GM18909 (cell line): ENCODE results near the gene FMO3.

Experiments
- ATAC-seq: cut with Tn5 transposase; IDR thresholded peaks from one replicate; pipeline ENCODE4 v1.9.1; 2021; ENCODE audit warnings: mild to moderate bottlenecking; ENCODE audit not compliant: unreplicated experiment, poor library complexity

Gene FMO3

GRCh38 chr1:171090604-171091003 lies at the start of gene FMO3:
Gene FMO3 (plus strand): TSS chr1:171090905. CDS start chr1:171092659, 1,754 bp downstream.
- no peak for ATAC-seq

GRCh38 chr1:171048014-171048413 lies 42.7 kb upstream of the FMO3 start:
- ATAC-seq: no peak

- ATAC-seq: no peak
Measured at GRCh38 chr1:171052977-171053376, 37.7 kb upstream of the FMO3 start.

GRCh38 chr1:171055966-171056643 lies 34.6 kb upstream of the FMO3 start:
- ATAC-seq: no peak

GRCh38 chr1:171061425-171062143 lies 29.1 kb upstream of the FMO3 start:
- no peak for ATAC-seq

DNA sequence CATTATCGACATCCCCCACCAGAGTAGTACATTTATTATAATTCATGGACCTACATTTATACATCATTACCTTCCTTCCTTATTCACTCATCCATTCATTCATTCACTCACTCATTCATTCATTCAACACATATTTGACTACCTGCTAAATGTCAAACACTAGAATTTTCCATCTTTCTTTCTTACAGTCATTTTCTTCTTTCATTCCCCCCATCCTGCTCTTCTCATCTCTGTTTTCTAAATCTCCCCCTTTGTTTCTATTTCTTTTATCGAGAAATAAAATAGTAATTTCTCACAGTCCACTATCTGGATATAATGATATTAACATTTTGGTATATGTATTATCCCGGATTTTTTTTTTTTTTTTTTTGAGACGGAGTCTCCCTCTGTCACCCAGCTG lies 27.8 kb upstream of the FMO3 start:
- no peak for ATAC-seq

- ATAC-seq: no peak
Measured at GRCh38 chr1:171075041-171075440, 15.7 kb upstream of the FMO3 start.

DNA sequence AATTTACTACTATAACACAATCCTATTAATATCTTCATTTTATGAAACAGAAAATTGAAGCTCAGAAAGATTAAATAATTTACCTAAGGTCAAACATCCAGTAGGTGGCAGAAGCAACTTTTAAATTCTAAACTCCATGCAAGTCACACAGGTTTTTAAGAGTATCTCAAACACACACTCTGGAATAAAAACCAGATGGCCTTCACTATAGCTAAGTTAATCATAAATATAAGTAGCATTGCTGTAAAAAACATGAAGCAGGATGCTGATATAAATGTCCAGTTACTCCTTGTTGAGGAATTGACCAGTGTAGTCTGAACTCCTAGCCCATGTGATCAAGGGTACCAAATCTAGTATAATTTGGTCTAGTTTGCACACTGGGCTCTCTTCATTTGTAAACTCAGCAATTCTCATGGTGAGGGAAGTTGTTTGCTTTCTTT lies 9.4 kb upstream of the FMO3 start:
- ATAC-seq: no peak

DNA sequence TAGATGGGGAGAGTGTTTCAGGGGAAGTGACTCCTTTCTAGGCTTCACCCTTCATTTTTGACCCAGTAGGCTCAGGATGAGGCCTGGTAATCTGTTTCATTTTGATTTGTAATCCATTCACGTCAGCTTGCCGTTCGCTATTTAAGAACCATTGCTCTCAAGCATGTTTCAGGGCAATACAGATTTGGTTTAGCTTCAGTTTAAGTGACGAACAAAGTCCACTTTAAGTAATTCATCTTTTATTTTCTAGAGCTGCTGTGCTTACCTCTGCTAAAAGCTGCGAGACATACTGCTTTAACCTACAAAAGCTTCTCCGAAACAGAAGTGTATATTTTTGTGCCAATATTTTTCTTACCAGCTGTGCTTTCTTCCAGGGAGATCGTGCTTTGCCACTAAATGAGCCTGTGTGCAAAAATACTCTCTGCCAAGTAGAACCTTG lies 8.9 kb upstream of the FMO3 start:
- ATAC-seq: no peak

DNA sequence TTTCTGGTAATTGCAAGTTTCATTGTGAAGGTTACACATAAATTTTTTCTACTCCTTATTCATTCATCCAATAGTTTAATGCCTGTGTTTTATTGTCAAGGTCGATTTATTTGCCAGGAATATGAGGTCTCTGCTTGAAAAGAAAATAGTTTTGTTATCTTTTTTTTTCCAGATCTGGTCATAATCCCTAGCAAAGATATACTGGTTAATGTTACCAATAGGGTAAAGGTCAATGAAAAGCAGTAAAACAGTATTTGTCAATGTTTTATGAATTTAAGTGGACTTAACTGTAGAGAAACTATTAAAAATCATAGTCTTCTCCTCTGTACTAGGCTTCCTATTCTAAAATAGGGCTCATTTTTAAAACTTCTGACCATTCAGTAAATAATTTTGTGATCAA lies 8.1 kb upstream of the FMO3 start:
- no peak for ATAC-seq

- ATAC-seq: no peak
Measured at GRCh38 chr1:171083222-171083621, 7.5 kb upstream of the FMO3 start.

DNA sequence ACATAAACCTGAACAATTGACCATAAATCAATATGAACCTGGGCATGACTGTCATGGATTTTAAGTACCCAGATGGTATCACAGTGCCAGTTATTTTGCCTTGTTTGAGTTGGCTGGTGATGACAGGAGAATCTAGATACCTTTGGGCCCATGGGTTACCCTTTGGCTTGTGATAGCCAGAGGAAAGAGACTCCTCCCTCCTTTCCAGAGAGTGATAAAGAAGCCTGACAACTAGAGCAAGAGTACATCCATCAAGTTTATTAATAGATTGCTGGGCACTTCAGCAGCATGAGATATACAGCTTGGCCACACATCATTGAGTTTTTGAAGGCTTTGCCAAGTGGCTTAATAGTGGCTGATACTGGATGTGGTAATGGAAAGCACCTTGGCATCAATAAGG lies 6.6 kb upstream of the FMO3 start:
- no peak for ATAC-seq

DNA sequence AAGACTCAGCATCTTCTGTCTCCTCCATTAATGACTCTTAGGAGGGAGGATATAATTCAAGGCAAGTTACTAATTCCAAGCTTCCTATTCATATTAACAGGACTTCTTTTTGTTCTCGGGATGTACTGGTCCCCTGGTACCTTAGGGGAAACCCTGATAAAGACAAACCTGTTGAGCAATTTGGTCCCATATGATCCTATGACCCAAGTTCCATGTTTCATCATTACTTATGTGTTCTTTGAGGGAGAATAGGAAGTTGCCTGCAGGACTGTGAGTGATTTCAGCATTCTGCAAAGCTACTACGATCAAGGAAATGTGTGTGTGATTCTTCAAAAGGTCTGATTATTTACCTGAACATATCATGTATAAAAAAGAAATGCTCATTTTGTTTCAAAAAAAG lies 5.8 kb upstream of the FMO3 start:
- ATAC-seq: no peak

DNA sequence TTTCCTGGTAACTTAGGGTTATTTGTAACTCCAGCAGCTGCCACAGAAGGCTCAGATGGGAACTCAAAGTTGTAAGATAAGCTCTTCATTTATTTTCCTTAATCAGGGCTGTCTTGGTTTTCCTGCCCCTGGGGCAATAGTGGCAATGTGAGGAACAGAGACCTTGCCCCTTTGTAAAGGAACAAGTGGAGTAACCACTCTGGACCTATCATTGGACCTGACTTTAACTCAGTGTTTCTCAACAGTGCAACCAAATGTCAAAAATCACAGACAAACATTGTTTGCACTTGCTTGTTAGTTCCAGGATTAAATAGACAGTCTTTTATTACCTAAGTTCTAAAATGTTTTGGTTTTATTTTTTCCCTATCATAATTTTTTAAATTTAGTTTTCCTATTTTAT lies 2.8 kb upstream of the FMO3 start:
- ATAC-seq: no peak

DNA sequence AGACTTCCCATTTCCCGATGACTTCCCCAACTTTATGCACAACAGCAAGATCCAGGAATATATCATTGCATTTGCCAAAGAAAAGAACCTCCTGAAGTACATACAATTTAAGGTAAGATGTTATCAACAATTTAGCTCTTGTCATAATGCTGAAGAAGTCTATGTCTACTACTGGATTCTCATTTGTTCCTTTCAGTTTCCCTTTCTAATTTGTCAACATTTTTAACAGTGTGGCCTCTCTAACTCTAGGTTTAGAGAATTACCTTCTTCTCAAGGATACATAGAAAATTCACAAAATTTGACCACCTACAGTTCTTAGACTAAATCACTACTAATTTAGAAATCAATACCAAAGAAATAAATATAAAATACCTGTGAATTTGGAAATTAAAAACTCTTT lies 13.2 kb downstream of the FMO3 start:
- no peak for ATAC-seq

- no peak for ATAC-seq
Measured at GRCh38 chr1:171107262-171107940, 16.7 kb downstream of the FMO3 start.

DNA sequence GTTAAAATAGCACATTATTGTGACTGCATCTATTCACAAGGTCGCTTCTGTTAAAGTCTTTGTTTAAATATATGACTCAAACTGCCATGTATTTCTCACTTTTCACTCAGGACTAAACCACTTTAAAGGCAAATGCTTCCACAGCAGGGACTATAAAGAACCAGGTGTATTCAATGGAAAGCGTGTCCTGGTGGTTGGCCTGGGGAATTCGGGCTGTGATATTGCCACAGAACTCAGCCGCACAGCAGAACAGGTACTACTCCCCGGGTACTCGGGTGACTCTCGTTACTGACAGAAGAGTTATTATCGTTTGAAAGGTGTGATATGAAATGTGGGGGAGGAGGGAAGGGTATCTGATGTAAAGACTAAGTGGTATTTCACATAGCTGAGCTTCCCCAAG lies 17.3 kb downstream of the FMO3 start:
- no peak for ATAC-seq

GRCh38 chr1:171109966-171110365 lies 19.3 kb downstream of the FMO3 start:
- no peak for ATAC-seq

DNA sequence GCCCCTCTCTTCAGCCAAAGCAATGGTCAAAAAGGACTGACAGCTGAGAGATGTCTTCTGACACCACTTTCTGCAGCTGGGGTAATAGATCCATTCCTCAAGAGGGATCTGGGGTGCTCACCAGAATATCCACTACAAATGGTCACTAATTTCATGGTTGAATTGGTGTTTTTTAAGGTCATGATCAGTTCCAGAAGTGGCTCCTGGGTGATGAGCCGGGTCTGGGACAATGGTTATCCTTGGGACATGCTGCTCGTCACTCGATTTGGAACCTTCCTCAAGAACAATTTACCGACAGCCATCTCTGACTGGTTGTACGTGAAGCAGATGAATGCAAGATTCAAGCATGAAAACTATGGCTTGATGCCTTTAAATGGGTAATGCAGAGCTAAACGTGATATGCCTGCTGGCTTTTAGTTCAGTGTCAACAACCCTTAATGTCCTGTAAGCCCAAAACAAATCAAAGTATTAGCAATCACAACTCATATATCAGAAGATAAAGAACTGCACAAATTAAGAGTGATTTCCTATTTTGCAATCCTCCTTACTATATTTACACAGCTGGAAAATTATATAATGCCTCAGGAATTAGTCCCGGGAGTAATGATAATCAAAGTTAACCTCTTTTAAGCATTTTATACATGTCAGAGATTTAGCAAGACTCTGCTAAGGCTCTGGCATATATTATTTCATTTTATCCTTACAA lies 20.1 kb downstream of the FMO3 start:
- no peak for ATAC-seq

DNA sequence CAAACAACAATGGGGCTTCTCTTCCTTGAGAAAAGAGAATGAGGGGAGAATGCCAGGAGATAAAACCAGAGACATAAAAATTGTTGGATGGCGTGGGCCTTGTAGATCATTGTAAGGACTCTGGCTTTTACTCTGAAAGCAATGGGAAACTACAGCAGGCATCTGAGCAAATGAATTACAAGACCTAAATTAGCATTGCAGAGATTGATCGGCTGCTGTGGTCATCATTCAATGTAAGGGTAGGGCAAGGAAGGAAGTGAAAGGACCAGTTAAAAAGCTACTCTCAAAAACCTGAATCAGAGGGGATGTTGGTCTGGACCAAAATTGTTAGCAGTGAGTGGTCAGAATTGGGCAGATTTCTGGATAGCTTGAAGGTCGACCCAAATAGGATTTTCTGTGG lies 21.4 kb downstream of the FMO3 start:
- ATAC-seq: no peak

DNA sequence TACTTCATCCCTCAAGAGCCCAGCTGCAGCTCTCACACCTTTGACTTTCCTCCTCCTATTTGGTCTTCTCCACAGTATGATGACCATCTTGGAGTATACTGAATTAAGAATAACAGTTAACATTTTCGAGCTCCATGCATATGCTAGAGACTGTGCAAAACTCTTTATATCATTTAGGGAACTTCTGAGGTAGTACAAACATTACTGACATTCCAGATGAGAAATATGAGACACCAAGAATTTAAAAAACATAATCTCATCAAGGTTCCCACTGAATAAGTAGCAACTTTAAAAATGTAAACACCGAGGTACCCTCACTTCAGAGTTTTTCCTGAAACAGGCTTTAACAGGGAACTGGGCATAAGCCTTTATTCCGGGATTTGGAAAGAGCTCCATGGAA lies 22.7 kb downstream of the FMO3 start:
- ATAC-seq: no peak
